GM10847 (cell line): ENCODE data around the gene C18orf54.

Experiments
- POLR2A ChIP-seq: IDR thresholded peaks from 2 replicates; pipeline ENCODE4 v1.6.1; 2011; ENCODE audit not compliant: insufficient read length; ENCODE audit errors: extremely low read depth

C18orf54 gene

GRCh38 chr18:54382076-54382475, 24.4 kb downstream of the C18orf54 start:
- no peak for TF ChIP-seq POLR2A

DNA sequence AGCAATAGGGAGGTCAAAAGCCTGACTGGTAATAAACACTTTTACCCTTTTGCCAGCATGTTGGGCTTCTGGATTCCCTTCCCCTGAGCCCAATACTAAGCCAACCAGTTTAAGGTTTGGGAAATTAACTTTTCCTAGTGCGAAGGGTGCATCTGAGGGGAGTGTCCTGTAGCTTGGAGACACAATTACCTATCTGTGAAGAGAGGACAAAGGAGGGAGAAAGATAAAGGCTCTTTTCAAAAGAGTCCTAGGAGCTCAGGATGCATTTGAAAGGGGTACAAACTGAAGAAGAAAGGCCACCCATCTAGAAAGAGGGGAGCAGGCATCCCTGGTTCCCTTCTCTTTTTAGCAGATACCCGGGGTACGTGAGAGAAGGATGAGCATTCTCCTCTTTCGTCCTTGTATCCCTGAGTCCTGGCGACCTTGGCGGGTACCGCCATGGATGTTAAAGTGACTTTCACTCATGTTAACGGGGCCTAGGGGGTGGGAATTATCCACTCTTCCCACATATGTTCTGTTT, 25.1 kb downstream of the C18orf54 start:
- TF ChIP-seq POLR2A, result no peak

GRCh38 chr18:54386043-54386442, 28.3 kb downstream of the C18orf54 start:
- no peak for TF ChIP-seq POLR2A

DNA sequence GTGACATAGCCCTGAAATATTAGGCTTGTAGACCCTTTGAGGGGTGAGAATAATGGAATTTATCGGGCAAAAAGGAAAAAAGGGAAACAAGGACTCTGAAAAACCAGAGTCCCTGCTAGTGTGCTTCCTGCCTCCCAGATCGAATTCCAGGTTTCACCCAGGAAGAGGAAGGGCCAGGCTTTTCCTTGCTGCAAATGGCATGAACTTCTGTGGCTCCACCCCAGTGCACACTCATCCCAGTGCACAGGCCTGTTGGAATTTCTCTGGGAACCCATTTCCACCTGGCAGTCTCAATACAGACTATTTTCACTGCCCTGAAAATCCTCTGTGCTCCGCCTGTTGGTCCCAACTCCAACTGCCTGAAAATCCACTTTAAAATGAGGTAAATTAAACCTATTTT, 29.9 kb downstream of the C18orf54 start:
- TF ChIP-seq POLR2A, result no peak

DNA sequence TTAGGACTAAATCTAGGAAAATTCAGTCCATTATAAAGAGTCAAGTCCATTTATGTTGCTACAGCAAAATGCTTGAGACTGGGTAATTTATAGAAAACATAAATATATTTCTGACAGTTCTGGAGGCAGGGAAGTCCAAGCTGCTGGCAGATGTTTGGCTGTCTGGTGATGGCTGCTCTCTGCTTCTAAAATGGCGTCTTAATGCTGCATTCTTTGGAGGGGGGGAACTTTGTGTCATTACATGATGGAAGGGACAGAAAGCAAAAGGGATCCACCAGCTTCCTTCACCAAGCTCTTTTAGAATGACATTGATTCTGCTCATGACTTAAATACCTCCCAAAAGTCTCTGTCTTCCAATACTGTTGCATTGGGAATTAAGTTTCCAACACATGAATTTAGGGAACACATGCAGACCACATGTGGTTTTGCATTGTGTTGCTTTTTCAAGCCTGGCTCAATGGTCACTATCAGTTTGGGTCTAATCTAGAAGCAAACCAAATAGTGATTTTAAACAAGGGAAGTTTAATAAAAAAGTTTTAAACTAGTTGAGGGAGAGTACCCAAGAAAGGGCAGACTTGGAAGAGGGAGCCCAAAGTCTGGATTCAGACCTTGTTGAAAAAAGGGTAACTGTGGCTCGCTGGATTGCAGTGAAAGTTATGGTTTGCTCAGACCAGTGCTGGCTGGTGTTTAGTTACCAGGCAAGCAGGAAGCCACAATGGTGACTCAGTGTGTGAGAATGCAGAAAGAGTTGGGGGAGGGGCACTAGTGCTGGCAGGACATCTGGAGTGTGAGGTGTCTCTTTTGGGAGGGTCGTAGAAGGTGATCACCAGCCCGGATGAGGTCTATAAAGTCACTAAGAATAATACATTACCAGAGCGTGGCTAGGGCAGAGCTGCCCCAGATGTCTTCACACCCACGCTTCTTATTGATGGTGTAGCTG, 30.8 kb downstream of the C18orf54 start:
- TF ChIP-seq POLR2A, result no peak

DNA sequence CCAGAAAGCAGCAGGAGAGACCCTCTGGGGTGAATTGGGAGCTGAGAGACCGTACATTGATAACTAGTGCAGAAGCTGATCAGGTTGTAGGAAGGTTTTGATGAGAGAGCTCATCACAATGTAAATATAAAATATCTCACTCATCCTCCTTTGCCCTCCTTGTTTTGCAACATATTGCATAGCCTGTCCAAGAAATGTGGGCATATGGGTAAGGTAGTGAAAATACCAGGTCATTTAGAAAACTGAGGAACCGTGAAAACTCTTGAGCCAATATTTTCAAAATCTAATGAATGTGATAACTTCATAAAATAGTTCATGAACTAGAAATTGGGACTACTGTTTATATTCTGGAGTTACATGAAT, 31.4 kb downstream of the C18orf54 start:
- TF ChIP-seq POLR2A, result no peak

DNA sequence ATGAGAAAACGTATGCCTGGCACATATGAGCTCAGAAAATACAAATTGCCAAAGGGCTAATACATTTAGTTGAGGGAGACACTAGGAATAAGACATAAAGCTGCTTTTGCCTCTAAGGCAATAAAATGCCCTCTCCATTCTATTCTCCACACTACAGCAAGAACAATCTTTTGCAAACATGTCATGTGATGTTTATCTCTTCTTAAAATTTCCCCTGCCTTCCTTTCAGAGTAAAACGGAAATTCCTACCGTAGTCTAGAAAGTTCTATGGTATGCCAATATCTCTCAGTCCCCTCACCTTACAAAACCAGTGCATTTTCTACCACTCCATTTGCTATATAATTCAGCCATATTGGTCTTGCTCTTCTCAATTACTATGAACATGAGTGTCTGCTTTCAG, 33.1 kb downstream of the C18orf54 start:
- TF ChIP-seq POLR2A, result no peak

DNA sequence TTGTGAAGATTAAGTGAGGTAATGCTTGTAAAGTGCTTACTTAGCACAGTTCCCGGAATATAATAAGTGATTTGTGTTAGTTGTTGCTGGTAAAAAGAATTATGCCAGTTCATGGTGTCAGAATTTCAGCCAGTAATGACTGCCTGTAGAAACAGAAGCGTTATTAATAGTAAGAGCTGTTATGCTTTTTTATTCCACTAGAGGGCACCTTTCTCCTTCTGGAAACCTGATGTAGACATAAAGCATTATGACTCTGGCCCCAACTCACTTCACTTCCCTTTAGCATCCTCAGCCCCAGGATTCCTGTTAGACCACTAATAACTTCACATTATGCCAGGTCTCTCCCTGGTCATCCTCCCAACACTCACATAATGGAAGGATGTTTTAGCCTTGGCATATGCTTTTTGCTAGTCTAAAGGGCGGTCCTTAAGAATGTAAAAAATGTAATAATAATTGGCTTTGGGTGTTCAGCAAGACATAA, 34.9 kb downstream of the C18orf54 start:
- TF ChIP-seq POLR2A, result no peak

DNA sequence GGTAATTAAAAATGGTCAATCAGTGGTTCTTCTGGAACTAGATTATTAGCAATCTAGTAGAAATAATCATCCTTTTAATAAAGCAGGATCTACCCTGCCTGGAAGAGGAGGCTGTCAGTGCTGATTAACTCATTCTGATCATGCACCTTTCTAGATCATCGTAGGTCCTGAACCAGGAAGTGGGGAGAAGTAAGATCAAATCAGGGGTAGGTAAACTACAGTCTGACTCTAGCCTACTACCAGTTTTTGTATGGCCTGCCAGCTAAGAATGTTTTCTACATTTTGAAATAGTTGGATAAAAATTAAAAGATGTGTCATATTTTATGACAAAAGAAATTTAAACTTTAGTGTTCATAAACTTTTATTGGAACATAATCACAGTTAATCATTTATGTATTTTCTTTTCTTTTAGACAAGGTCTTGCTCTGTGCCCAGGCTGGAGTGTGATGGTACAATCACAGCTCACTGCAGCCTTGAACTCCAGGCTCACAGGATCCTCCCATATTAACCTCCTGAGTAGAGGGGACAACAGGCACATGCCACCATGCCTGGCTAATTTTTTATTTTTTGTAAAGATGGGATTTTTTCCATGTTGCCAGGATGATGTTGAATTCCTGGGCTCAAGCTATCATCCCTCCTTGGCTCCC, 36.1 kb downstream of the C18orf54 start:
- TF ChIP-seq POLR2A, result no peak

GRCh38 chr18:54396760-54397159, 39.1 kb downstream of the C18orf54 start:
- no peak for TF ChIP-seq POLR2A

DNA sequence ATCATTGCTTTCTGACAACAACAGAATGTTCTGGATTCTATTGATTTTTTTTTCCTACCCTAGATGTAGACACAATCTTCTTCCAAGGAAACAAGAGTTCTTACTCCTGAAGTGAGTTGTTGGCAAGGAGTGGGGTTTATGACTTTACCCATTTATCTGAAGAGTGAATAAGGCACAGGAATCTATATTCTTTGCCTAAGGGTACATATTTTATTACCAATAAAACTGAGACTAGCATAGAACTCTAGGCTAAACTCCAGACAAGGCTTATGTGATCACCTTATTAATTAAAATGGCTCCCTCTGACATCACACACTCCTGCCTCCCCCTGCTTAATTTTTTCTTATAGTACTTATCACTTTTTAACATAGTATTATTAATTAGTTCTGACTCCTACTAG, 47.6 kb downstream of the C18orf54 start:
- TF ChIP-seq POLR2A, result no peak

DNA sequence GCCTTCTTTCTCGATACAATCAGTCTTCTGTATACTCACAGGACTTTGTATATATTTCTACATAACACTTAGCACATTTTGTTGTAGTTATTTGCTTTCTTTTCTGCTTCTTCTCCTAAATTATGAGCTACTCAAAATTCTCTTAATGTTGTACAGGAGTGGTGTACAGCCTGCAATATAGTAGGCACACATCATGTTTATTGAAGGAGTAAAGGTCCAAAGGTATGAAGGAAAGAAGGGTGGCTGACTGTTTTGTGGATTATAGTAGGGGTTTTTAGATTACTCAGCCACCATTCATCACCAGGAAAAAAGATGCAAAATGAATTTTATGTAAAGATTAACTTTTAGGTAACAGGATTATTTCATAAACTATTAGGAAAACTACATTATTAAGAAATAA, 54.1 kb downstream of the C18orf54 start:
- no peak for TF ChIP-seq POLR2A

- no peak for TF ChIP-seq POLR2A
Observed at GRCh38 chr18:54415086-54415485, 57.4 kb downstream of the C18orf54 start.

DNA sequence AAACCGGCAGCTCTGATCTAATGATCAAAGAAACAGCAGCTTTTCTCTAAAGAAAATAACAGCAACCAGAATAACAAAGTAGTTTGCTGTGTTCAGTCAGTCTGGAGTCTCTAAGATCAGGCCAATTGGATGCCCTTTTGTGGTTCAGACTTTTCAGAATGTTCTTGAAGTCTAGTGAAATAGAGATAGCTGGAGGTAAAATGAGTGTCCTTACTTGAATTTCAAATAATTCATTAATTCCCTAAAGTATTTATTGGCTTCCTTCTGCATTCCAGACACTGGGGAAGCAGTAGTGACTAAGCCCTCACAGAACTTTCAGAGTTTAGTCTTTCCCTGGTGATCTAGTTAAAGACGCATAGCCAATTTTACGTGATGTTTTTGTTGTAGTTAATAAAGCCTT, 58.7 kb downstream of the C18orf54 start:
- no peak for TF ChIP-seq POLR2A

DNA sequence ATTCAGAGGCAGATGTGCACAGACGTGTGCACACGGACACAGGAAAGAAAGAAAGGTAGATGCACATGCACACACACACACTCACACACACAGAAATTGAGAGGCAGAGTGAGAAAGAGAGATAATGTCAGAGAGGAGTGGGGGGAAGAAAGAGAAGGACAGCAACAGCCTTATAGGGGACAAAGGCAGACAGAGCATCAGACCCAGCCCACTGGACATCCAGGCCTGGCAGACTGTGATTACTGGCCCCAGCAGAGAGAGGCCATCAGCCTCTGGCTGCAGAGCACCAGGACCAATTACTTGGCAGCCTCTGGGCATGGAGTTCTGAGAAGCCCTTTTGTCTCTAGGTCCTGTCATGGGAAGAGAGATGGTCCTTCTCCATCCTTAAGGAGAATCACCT, 66.1 kb downstream of the C18orf54 start:
- no peak for TF ChIP-seq POLR2A

DNA sequence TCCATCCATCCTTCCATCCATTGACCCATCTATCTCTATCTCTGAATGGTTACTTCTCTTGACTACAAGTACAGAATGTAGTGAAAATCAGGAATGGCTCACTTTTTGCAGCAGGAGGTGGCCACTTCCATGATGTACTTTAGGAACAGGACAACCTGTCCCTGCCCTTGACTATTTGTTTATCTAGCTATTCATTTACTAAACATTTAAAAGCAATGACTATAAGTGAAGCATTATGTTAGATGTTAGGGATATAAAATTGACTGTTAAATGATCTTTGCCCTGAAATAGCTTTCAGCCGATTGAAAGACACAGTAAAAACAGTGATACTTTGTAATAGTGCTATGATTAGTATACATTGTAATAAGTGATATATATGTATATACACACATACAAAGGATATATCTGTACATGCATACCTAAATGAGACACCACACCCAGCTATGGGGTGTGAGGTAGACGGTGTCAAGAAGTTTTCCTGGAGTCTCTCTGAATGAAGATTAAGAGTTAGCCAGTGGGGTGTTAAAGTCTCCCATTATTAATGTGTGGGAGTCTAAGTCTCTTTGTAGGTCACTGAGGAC, 68.5 kb downstream of the C18orf54 start:
- TF ChIP-seq POLR2A, result no peak
